HepG2 (cell line): ENCODE data around the gene PBX4. TPM values are rescaled to one million over a fixed set of nuclear protein-coding genes. Genes with fewer than 3 reads are reported as not detected.

Experiments
- ATAD3A ChIP-seq: sonication (generic); formaldehyde crosslinking; IDR thresholded peaks from 2 replicates; pipeline ENCODE4 v1.4.0; 2020; ENCODE audit warnings: missing genetic modification reagents
- DMTF1 ChIP-seq: sonication (generic); formaldehyde crosslinking; IDR thresholded peaks from 2 replicates; pipeline ENCODE4 v1.4.0; 2020; ENCODE audit warnings: mild to moderate bottlenecking, missing genetic modification reagents
- FLYWCH1 ChIP-seq: sonication (generic); formaldehyde crosslinking; IDR thresholded peaks from 2 replicates; pipeline ENCODE4 v1.8.1; 2023; ENCODE audit warnings: mild to moderate bottlenecking, missing genetic modification reagents
- GMEB2 ChIP-seq: IDR thresholded peaks from 2 replicates; pipeline ENCODE4 v1.6.1; 2016; ENCODE audit warnings: missing biosample characterization, missing genetic modification reagents, low read depth
- HNRNPUL1 ChIP-seq: fragments of 200-400 bp; formaldehyde crosslinking; IDR thresholded peaks from 2 replicates; pipeline ENCODE4 v1.6.1; 2017; ENCODE audit warnings: low read depth, mild to moderate bottlenecking, low read length, moderate library complexity
- RERE ChIP-seq: IDR thresholded peaks from 2 replicates; pipeline ENCODE4 v1.6.1; 2016; ENCODE audit warnings: low read depth, missing genetic modification reagents, missing compliant biosample characterization
- TOPORS ChIP-seq: sonication (generic); formaldehyde crosslinking; IDR thresholded peaks from 2 replicates; pipeline ENCODE4 v1.8.0; 2023; ENCODE audit warnings: mild to moderate bottlenecking, missing genetic modification reagents
- ZNF556 ChIP-seq: sonication (generic); formaldehyde crosslinking; IDR thresholded peaks from 2 replicates; pipeline ENCODE4 v1.4.0; 2020; ENCODE audit warnings: mild to moderate bottlenecking, missing genetic modification reagents, borderline replicate concordance
- polyA plus RNA-seq, 8 experiments: library from polyadenylated mRNA; depleted of rRNA in 3 of 8; stranded (reverse) in 7 of 8; unstranded in 1 of 8; fragments of >200 nt; fragmentation: Illumina TruSeq in 4 of 8; extraction: Trizol in 4 of 8; gene quantifications; 2 replicates each; pipeline versions ENCODE4 v1.2.1 to v1.2.3, GENCODE V29; 2011 to 2016; ENCODE audit warnings: low read depth in 4 of 8, missing spikeins in 1 of 8, mixed read lengths in 1 of 8; ENCODE audit not compliant: insufficient read depth in 1 of 8
- total RNA-seq, 5 experiments: library from RNA; depleted of rRNA; stranded (reverse); fragments of >200 nt; fragmentation: Illumina TruSeq; extraction: Trizol; gene quantifications; 2 replicates each; pipeline ENCODE4 v1.2.3, GENCODE V29; 2016; ENCODE audit warnings: low read depth in 1 of 5

Gene PBX4
- total and polyA plus RNA-seq, 2 of the 13 experiments (the other 11 are each of a cell fraction or from before 2014, with no cell fraction given): not detected

GRCh38 chr19:19631346-19631745 lies 12.9 kb upstream of the PBX4 start (continued):
- TF ChIP-seq ATAD3A (CRISPR knock-in tag) (no peak), TOPORS (CRISPR knock-in tag) (no peak), FLYWCH1 (no peak), ZNF556 (no peak), DMTF1 (CRISPR knock-in tag) (no peak), GMEB2 (CRISPR knock-in tag) (no peak), HNRNPUL1 (no peak), RERE (CRISPR knock-in tag) (no peak)
